Progenitor cell of endocrine pancreas (in vitro differentiated cells): ENCODE data around the gene VARS2. TPM values are rescaled to one million over a fixed set of nuclear protein-coding genes. Genes with fewer than 3 reads are reported as not detected.

ENCODE experiments used
- DNase-seq: peaks from one replicate; pipeline ENCODE4 v3.0.0; 2021; ENCODE audit warnings: low spot score; ENCODE audit not compliant: unreplicated experiment
- H3K27ac Mint-ChIP-seq: 2 replicates; pipeline ENCODE4 v1.8.0; 2021; ENCODE audit warnings: mild to moderate bottlenecking, moderate library complexity, mixed read lengths
- H3K27me3 Mint-ChIP-seq: 2 replicates; pipeline ENCODE4 v1.8.0; 2021; ENCODE audit warnings: mixed read lengths
- H3K36me3 Mint-ChIP-seq: 2 replicates; pipeline ENCODE4 v1.8.0; 2022; ENCODE audit warnings: mixed read lengths; ENCODE audit not compliant: insufficient read depth
- H3K4me1 Mint-ChIP-seq: 2 replicates; pipeline ENCODE4 v1.8.0; 2021; ENCODE audit warnings: low read depth, mixed read lengths
- H3K4me3 Mint-ChIP-seq: 2 replicates; pipeline ENCODE4 v1.8.0; 2021; ENCODE audit warnings: low read depth, mild to moderate bottlenecking, moderate library complexity, mixed read lengths
- H3K9me3 Mint-ChIP-seq: 2 replicates; pipeline ENCODE4 v1.8.0; 2021; ENCODE audit warnings: low read depth, mixed read lengths
- CTCF ChIP-seq: fragments of 200-600 bp; sonication (generic); IDR thresholded peaks from one replicate; pipeline ENCODE4 v1.5.0; 2021; ENCODE audit warnings: antibody characterized with exemption, mild to moderate bottlenecking; ENCODE audit not compliant: unreplicated experiment
- microRNA-seq: library from miRNA; unstranded; fragments of <30 nt; microRNA quantifications from one replicate; pipeline ENCODE4 v1.1.0, GENCODE V29; 2020; ENCODE audit warnings: borderline number of aligned reads; ENCODE audit not compliant: unreplicated experiment
- total RNA-seq: library from RNA; stranded (reverse); gene quantifications from 2 replicates; pipeline ENCODE4 v1.2.1, GENCODE V29; 2021

The VARS2 gene
- total RNA-seq, 1 donor from 2014 or later, result 58.0 TPM

GRCh38 chr6:30970946-30971345 lies 56.9 kb downstream of the VARS2 start:
- peaks cover 15% of the 10 kb centered on the region for H3K27me3 Mint-ChIP-seq
- no peak for TF ChIP-seq CTCF
- H3K4me1 Mint-ChIP-seq, result no peaks in the 10 kb centered on the region
- H3K9me3 Mint-ChIP-seq, result no peaks in the 10 kb centered on the region
- no peaks in the 10 kb centered on the region for H3K36me3 Mint-ChIP-seq
- H3K4me3 Mint-ChIP-seq, result no peak overlapping the region
- no peak overlapping the region for H3K27ac Mint-ChIP-seq
- DNase-seq, result no peak

- no peak for TF ChIP-seq CTCF
- H3K27ac Mint-ChIP-seq, result no peak overlapping the region
- H3K9me3 Mint-ChIP-seq, result no peaks in the 10 kb centered on the region
- peaks cover 11% of the 10 kb centered on the region for H3K27me3 Mint-ChIP-seq
- no peaks in the 10 kb centered on the region for H3K36me3 Mint-ChIP-seq
- DNase-seq, result no peak
- no peaks in the 10 kb centered on the region for H3K4me1 Mint-ChIP-seq
- no peak overlapping the region for H3K4me3 Mint-ChIP-seq
Measured at GRCh38 chr6:30972816-30973215, 58.8 kb downstream of the VARS2 start.

DNA sequence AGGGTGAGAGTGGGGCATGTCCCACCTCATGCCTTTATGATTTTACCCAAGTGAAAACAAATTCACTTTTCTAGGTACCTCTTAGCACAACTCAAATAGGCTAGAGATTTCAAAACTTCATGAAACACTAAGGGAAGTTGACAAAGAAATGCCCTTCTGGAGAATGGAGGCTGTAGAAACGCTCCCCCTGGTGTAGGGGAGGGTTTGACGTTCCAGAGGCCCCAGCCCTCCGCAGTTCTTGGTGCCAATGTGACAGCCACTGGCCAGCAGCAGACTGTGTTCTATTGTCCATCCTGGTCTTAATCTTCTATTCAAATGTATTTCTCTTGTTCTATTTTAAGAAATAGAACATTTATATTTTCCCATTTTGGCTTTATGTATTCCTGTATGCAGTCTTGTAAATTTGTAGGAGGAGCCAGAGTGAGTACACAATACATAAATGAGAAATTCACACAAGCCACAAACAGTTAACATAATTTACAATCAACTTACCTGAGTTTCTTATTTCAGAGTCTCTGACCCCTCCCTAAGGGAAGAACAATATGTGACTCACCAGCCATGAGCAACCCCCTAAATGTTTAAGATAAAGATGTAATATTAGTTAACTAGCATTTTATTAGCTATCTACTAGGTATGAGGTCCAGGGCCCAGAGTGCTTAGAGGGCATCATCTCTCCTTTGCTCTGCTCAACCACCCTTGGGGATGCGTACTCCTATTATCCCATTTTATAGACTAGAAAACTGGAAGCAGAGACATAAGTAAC lies 60.6 kb downstream of the VARS2 start:
- Mint-ChIP-seq H3K4me1 (no peaks in the 10 kb centered on the region), H3K36me3 (no peaks in the 10 kb centered on the region), H3K4me3 (no peak overlapping the region), H3K27me3 (peaks cover 13% of the 10 kb centered on the region), H3K9me3 (no peaks in the 10 kb centered on the region), H3K27ac (no peak overlapping the region)
- no peak for TF ChIP-seq CTCF
- no peak for DNase-seq

Small RNA genes within 50 kb of the gene (microRNA-seq; reads per million reads assigned to microRNA genes)
- 1.8 reads per million for gene MIR4640

Other genes with a start within 250 kb of the VARS2 start
- gene DHX16, start 241.2 kb upstream of the VARS2 start, total RNA-seq, result 30.0 and 31.0 TPM in 2 replicates
- gene PPP1R18, start 227.6 kb upstream of the VARS2 start, total RNA-seq, result 22.5 and 25.4 TPM in 2 replicates
- gene NRM, start 223.3 kb upstream of the VARS2 start, total RNA-seq, result 35.5 and 37.9 TPM in 2 replicates
- gene MDC1, start 197.0 kb upstream of the VARS2 start, total RNA-seq, result 58.5 and 67.6 TPM in 2 replicates
- 1,227 and 1,272 TPM in 2 replicates for gene TUBB, start 193.9 kb upstream of the VARS2 start, total RNA-seq
- gene FLOT1, start 171.6 kb upstream of the VARS2 start, total RNA-seq, result 111 and 115 TPM in 2 replicates
- gene IER3, start 169.7 kb upstream of the VARS2 start, total RNA-seq, result 22.1 and 23.2 TPM in 2 replicates
- gene DDR1, start 29.7 kb upstream of the VARS2 start, total RNA-seq, result 154 and 163 TPM in 2 replicates
- gene GTF2H4, start 6.0 kb upstream of the VARS2 start, total RNA-seq, result 73.0 and 74.7 TPM in 2 replicates
- 1.0 and 2.6 TPM in 2 replicates for gene SFTA2, start 17.9 kb downstream of the VARS2 start, total RNA-seq
- gene MUCL3, start 26.7 kb downstream of the VARS2 start, total RNA-seq, result 0.05 TPM in 1 of 2 replicates, not detected in the other
- gene MUC21, start 69.5 kb downstream of the VARS2 start, total RNA-seq, result not detected in 2 replicates
- gene MUC22, start 96.2 kb downstream of the VARS2 start, total RNA-seq, result not detected in 2 replicates
- not detected in 2 replicates for gene C6orf15, start 198.3 kb downstream of the VARS2 start, total RNA-seq
- gene PSORS1C1, start 200.6 kb downstream of the VARS2 start, total RNA-seq, result not detected in 2 replicates
- not detected in 2 replicates for gene CDSN, start 206.2 kb downstream of the VARS2 start, total RNA-seq
- not detected in 2 replicates for gene PSORS1C2, start 224.8 kb downstream of the VARS2 start, total RNA-seq
- gene CCHCR1, start 243.6 kb downstream of the VARS2 start, total RNA-seq, result 47.2 and 47.3 TPM in 2 replicates
- gene TCF19, start 244.4 kb downstream of the VARS2 start, total RNA-seq, result 9.3 and 9.6 TPM in 2 replicates